SK-N-SH treated with all-trans-retinoic acid at 6 μM for 48 hours (cell line): ENCODE measurements around the gene CALB2.

ENCODE experiments used
- ATAC-seq: fragments of 200-7000 bp; cut with Tn5 transposase; 3 replicates; pipeline ENCODE4 v1.9.1; 2020; ENCODE audit warnings: mild to moderate bottlenecking, moderate library complexity
- BACH2 ChIP-seq: fragments of 250-450 bp; sonication (Bioruptor Pico); IDR thresholded peaks from 2 replicates; pipeline ENCODE4 v1.9.0; 2021; ENCODE audit warnings: mild to moderate bottlenecking, borderline replicate concordance
- CSDC2 ChIP-seq: fragments of 250-450 bp; sonication (Bioruptor Pico); IDR thresholded peaks from 2 replicates; pipeline ENCODE4 v1.5.0; 2020; ENCODE audit warnings: mild to moderate bottlenecking, moderate library complexity
- ESRRG ChIP-seq: fragments of 250-450 bp; sonication (Bioruptor Pico); IDR thresholded peaks from 2 replicates; pipeline ENCODE4 v1.6.1; 2021; ENCODE audit warnings: mild to moderate bottlenecking
- GLIS3 ChIP-seq: fragments of 250-450 bp; sonication (Bioruptor Pico); IDR thresholded peaks from 2 replicates; pipeline ENCODE4 v1.5.0; 2020; ENCODE audit warnings: mild to moderate bottlenecking, moderate library complexity
- ISL1 ChIP-seq: fragments of 250-450 bp; sonication (Bioruptor Pico); IDR thresholded peaks from 2 replicates; pipeline ENCODE4 v2.1.2; 2022; ENCODE audit warnings: mild to moderate bottlenecking, moderate library complexity
- OSR1 ChIP-seq: fragments of 250-450 bp; sonication (Bioruptor Pico); IDR thresholded peaks from 2 replicates; pipeline ENCODE4 v1.8.0; 2022; ENCODE audit warnings: moderate library complexity, mild to moderate bottlenecking, inconsistent platforms
- PPARA ChIP-seq: fragments of 250-450 bp; sonication (Bioruptor Pico); IDR thresholded peaks from 2 replicates; pipeline ENCODE4 v1.5.0; 2020; ENCODE audit warnings: mild to moderate bottlenecking, borderline replicate concordance
- RARB ChIP-seq: fragments of 250-450 bp; sonication (Bioruptor Pico); IDR thresholded peaks from 2 replicates; pipeline ENCODE4 v1.8.0; 2021; ENCODE audit warnings: mild to moderate bottlenecking, moderate library complexity
- SNAI2 ChIP-seq: fragments of 250-450 bp; sonication (Bioruptor Pico); IDR thresholded peaks from 2 replicates; pipeline ENCODE4 v1.5.0; 2020; ENCODE audit warnings: mild to moderate bottlenecking, moderate library complexity
- TCF4 ChIP-seq: fragments of 250-450 bp; sonication (Bioruptor Pico); IDR thresholded peaks from 2 replicates; pipeline ENCODE4 v1.8.0; 2021; ENCODE audit warnings: mild to moderate bottlenecking, moderate library complexity, borderline replicate concordance
- TOX ChIP-seq: fragments of 250-450 bp; sonication (Bioruptor Pico); IDR thresholded peaks from 2 replicates; pipeline ENCODE4 v1.8.0; 2021; ENCODE audit warnings: mild to moderate bottlenecking, moderate library complexity, borderline replicate concordance
- ZC3H10 ChIP-seq: fragments of 250-450 bp; sonication (Bioruptor Pico); IDR thresholded peaks from 2 replicates; pipeline ENCODE4 v1.5.1; 2021; ENCODE audit warnings: mild to moderate bottlenecking, moderate library complexity
- ZFP3 ChIP-seq: fragments of 250-450 bp; sonication (Bioruptor Pico); IDR thresholded peaks from 2 replicates; pipeline ENCODE4 v1.5.0; 2020; ENCODE audit warnings: mild to moderate bottlenecking, moderate library complexity
- ZFP30 ChIP-seq: fragments of 450-650 bp; formaldehyde crosslinking; IDR thresholded peaks from 2 replicates; pipeline ENCODE4 v1.5.0; 2022; ENCODE audit warnings: mild to moderate bottlenecking, moderate library complexity
- ZNF565 ChIP-seq: fragments of 450-650 bp; formaldehyde crosslinking; conservative IDR thresholded peaks from 2 replicates; pipeline ENCODE4 v1.5.0; 2020; ENCODE audit warnings: low read depth, mild to moderate bottlenecking, moderate library complexity
- ZNF70 ChIP-seq: fragments of 450-650 bp; formaldehyde crosslinking; IDR thresholded peaks from 2 replicates; pipeline ENCODE4 v1.5.0; 2020; ENCODE audit warnings: mild to moderate bottlenecking, moderate library complexity
- ZNF8 ChIP-seq: fragments of 450-650 bp; formaldehyde crosslinking; IDR thresholded peaks from 2 replicates; pipeline ENCODE4 v1.5.0; 2020; ENCODE audit warnings: mild to moderate bottlenecking, moderate library complexity
- TF ChIP-seq, protein P1 (sequence below): fragments of 250-450 bp; sonication (Bioruptor Pico); IDR thresholded peaks from 2 replicates; pipeline ENCODE4 v1.8.0; 2021; ENCODE audit warnings: low read depth, mild to moderate bottlenecking, moderate library complexity, borderline replicate concordance
- TF ChIP-seq, protein P2 (sequence below): fragments of 250-450 bp; sonication (Bioruptor Pico); IDR thresholded peaks from 2 replicates; pipeline ENCODE4 v1.5.0; 2020; ENCODE audit warnings: mild to moderate bottlenecking, moderate library complexity
- TF ChIP-seq, protein P3 (sequence below): fragments of 250-450 bp; sonication (Bioruptor Pico); IDR thresholded peaks from 2 replicates; pipeline ENCODE4 v1.8.0; 2020; ENCODE audit warnings: mild to moderate bottlenecking, moderate library complexity, borderline replicate concordance
- TF ChIP-seq, protein P4 (sequence below): fragments of 250-450 bp; sonication (Bioruptor Pico); IDR thresholded peaks from 2 replicates; pipeline ENCODE4 v1.5.1; 2021; ENCODE audit warnings: mild to moderate bottlenecking, moderate library complexity

CALB2 gene

DNA sequence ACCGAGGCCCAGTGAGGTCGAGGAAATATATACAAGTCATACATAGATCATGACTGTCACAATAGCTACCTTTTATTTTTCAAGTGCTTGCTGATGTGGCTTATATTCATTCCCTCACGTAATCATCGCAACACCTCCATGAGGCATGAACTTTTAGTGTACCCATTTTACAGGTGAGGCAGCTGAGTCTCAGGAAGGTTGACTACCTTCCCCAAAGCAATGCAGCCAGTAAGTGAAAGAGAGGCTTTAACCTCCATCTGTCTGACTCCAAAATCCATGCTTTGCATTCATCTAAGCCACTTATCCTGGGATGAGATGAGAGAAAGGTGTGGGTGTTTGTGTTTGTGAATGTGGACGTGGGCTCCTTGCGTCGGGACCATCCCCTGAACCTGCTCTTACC lies 30.8 kb downstream of the CALB2 start:
- ATAC-seq: no peak
- TF ChIP-seq ESRRG (no peak), ZC3H10 (no peak), TCF4 (CRISPR knock-in tag) (no peak), ZFP30 (CRISPR knock-in tag) (no peak), ZFP3 (CRISPR knock-in tag) (no peak), OSR1 (CRISPR knock-in tag) (no peak), PPARA (CRISPR knock-in tag) (no peak), ZNF70 (CRISPR knock-in tag) (no peak), ZNF8 (CRISPR knock-in tag) (no peak)
- TF ChIP-seq, protein P1, sequence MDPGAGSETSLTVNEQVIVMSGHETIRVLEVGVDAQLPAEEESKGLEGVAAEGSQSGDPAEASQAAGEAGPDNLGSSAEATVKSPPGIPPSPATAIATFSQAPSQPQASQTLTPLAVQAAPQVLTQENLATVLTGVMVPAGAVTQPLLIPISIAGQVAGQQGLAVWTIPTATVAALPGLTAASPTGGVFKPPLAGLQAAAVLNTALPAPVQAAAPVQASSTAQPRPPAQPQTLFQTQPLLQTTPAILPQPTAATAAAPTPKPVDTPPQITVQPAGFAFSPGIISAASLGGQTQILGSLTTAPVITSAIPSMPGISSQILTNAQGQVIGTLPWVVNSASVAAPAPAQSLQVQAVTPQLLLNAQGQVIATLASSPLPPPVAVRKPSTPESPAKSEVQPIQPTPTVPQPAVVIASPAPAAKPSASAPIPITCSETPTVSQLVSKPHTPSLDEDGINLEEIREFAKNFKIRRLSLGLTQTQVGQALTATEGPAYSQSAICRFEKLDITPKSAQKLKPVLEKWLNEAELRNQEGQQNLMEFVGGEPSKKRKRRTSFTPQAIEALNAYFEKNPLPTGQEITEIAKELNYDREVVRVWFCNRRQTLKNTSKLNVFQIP: no peak

DNA sequence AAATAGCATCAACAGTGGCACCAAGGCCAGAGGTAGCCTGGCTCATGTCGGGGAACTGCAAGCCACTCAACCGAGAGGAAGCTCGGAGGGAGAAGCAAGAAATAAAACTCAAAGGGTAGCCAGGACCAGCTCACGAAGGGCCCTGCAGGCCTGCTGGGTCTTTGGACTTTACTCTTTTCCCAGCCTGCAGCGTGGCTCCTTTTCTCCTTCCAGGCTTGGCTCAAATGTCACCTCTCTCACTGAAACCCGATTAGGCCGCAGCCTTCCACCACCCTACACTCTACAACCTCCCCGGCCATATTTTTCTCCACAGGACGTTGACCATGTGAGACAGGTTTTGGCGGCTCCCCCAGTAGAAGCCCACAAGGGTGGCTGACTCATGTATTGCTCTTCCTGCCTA lies 38.1 kb downstream of the CALB2 start:
- TF ChIP-seq SNAI2 (CRISPR knock-in tag): no peak
- ATAC-seq: no peak

DNA sequence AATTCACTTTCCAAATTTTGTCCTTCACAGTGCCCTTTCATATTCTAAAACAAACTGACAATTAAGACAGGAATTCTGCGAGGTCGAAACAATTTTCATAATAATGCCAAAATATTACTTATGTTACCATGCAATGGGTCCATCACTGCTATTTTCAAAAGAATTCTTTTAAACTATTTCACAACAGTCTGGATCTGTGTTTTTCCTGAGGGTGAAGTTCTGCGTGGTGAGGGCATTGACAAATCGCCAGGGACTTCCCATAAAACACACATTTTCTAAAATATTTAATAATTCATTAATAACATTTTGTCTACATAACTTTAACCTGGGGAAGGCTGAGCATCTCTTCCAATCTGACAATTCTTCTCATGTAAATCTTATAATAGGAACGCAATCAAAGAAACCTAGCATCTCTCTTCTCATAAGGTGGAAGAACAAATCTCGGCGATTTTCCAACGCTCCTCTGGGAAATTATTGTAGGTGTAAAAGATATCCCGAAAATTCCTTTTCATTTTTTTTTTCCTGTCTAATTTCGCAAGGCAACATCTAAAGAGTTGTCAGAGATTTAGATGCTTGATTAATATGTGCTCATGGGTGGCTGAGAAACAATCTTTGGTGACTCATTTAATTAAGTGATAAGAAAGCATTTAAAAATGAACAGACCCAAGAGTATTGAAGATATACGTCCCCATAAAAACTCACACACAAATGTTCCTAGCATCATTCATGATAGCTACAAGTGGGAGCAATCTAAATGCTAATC lies 41.5 kb downstream of the CALB2 start:
- no peak for TF ChIP-seq ZC3H10
- TF ChIP-seq BACH2 (CRISPR knock-in tag): no peak
- TF ChIP-seq, protein P2, sequence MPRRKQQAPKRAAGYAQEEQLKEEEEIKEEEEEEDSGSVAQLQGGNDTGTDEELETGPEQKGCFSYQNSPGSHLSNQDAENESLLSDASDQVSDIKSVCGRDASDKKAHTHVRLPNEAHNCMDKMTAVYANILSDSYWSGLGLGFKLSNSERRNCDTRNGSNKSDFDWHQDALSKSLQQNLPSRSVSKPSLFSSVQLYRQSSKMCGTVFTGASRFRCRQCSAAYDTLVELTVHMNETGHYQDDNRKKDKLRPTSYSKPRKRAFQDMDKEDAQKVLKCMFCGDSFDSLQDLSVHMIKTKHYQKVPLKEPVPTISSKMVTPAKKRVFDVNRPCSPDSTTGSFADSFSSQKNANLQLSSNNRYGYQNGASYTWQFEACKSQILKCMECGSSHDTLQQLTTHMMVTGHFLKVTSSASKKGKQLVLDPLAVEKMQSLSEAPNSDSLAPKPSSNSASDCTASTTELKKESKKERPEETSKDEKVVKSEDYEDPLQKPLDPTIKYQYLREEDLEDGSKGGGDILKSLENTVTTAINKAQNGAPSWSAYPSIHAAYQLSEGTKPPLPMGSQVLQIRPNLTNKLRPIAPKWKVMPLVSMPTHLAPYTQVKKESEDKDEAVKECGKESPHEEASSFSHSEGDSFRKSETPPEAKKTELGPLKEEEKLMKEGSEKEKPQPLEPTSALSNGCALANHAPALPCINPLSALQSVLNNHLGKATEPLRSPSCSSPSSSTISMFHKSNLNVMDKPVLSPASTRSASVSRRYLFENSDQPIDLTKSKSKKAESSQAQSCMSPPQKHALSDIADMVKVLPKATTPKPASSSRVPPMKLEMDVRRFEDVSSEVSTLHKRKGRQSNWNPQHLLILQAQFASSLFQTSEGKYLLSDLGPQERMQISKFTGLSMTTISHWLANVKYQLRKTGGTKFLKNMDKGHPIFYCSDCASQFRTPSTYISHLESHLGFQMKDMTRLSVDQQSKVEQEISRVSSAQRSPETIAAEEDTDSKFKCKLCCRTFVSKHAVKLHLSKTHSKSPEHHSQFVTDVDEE (CRISPR knock-in tag): no peak
- TF ChIP-seq, protein P3, sequence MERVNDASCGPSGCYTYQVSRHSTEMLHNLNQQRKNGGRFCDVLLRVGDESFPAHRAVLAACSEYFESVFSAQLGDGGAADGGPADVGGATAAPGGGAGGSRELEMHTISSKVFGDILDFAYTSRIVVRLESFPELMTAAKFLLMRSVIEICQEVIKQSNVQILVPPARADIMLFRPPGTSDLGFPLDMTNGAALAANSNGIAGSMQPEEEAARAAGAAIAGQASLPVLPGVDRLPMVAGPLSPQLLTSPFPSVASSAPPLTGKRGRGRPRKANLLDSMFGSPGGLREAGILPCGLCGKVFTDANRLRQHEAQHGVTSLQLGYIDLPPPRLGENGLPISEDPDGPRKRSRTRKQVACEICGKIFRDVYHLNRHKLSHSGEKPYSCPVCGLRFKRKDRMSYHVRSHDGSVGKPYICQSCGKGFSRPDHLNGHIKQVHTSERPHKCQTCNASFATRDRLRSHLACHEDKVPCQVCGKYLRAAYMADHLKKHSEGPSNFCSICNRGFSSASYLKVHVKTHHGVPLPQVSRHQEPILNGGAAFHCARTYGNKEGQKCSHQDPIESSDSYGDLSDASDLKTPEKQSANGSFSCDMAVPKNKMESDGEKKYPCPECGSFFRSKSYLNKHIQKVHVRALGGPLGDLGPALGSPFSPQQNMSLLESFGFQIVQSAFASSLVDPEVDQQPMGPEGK (CRISPR knock-in tag): no peak
- no peak for TF ChIP-seq CSDC2 (CRISPR knock-in tag)
- TF ChIP-seq ZNF565: no peak
- TF ChIP-seq ZNF8 (CRISPR knock-in tag): no peak
- no peak for TF ChIP-seq GLIS3 (CRISPR knock-in tag)
- TF ChIP-seq ISL1 (CRISPR knock-in tag): no peak
- TF ChIP-seq RARB (CRISPR knock-in tag): no peak
- no peak for TF ChIP-seq TOX (CRISPR knock-in tag)
- TF ChIP-seq, protein P1: no peak
- ATAC-seq: no peak

DNA sequence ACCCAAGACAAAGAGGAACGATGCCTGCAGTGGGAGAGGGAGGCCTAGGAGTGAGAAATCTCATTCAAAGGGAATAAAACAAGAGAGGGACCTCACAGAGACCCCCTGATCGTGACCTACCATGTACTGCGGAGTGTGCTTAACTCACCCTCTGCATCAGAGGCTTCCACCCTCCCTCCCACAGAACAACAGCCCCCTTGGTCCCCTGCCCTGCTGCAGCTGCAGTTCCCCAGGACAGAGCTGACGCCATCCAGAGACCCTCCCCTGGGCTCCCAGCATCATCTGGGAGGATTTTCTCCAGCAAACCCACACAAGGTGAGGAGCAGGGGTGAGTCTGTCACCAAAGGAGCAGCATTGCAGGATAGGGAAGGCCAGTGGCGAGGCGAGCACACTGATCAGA lies 43.5 kb downstream of the CALB2 start:
- TF ChIP-seq PPARA (CRISPR knock-in tag): no peak
- TF ChIP-seq, protein P4, sequence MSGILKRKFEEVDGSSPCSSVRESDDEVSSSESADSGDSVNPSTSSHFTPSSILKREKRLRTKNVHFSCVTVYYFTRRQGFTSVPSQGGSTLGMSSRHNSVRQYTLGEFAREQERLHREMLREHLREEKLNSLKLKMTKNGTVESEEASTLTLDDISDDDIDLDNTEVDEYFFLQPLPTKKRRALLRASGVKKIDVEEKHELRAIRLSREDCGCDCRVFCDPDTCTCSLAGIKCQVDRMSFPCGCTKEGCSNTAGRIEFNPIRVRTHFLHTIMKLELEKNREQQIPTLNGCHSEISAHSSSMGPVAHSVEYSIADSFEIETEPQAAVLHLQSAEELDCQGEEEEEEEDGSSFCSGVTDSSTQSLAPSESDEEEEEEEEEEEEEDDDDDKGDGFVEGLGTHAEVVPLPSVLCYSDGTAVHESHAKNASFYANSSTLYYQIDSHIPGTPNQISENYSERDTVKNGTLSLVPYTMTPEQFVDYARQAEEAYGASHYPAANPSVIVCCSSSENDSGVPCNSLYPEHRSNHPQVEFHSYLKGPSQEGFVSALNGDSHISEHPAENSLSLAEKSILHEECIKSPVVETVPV (CRISPR knock-in tag): no peak
- ATAC-seq: no peak
